ENCODE data around the gene CNTN1. TPM values are rescaled to one million over a fixed set of nuclear protein-coding genes. Genes with fewer than 3 reads are reported as not detected.

Gene CNTN1
- total RNA-seq, 2 experiments from 2014 or later: not detected

DNA sequence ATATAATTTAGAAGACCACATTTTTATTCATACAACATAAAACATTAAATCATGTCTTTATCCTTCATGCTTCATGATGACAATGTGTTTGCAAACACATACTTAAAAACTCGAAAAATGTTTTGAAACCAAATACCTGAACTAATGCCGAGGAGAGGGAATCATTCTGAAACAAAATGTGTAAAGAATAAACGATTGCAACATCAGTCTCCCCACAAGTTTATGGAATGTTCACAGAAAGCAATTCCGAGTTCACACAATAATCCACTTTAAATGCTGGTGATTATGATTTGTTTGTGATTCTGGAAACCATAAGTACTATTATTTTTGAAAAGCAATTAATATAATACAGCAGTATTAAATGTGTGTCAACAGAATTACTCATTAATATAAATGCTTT is 411.4 kb downstream of the CNTN1 start:
- DNase-seq: no peak
- Mint-ChIP-seq H3K9me3 (no peaks in the 10 kb centered on the region), H3K4me1 (ENCODE audit: low read depth) (no peaks in the 10 kb centered on the region), H3K27ac (no peak overlapping the region), H3K36me3 (ENCODE audit: low read depth) (no peaks in the 10 kb centered on the region), H3K4me3 (no peak overlapping the region), H3K27me3 (no peaks in the 10 kb centered on the region)
- no peak overlapping the region for H3K27ac ChIP-seq (ENCODE audit: low read depth in 1 of 2, low read length in 2 of 2)
- H3K9me3 ChIP-seq (ENCODE audit: control insufficient read depth in 1 of 2, insufficient read depth in 1 of 2, low read length in 2 of 2): no peaks in the 10 kb centered on the region
- no peaks in the 10 kb centered on the region for H3K36me3 ChIP-seq (ENCODE audit: insufficient read depth, low read length)
- CTCF ChIA-PET: no interaction called here
- no peak overlapping the region for H3K4me3 ChIP-seq (ENCODE audit: low read length)
- H3K27me3 ChIP-seq (ENCODE audit: control insufficient read depth in 1 of 2, insufficient read depth in 2 of 2, low read length in 2 of 2): no peaks in the 10 kb centered on the region
- TF ChIP-seq, protein P1, sequence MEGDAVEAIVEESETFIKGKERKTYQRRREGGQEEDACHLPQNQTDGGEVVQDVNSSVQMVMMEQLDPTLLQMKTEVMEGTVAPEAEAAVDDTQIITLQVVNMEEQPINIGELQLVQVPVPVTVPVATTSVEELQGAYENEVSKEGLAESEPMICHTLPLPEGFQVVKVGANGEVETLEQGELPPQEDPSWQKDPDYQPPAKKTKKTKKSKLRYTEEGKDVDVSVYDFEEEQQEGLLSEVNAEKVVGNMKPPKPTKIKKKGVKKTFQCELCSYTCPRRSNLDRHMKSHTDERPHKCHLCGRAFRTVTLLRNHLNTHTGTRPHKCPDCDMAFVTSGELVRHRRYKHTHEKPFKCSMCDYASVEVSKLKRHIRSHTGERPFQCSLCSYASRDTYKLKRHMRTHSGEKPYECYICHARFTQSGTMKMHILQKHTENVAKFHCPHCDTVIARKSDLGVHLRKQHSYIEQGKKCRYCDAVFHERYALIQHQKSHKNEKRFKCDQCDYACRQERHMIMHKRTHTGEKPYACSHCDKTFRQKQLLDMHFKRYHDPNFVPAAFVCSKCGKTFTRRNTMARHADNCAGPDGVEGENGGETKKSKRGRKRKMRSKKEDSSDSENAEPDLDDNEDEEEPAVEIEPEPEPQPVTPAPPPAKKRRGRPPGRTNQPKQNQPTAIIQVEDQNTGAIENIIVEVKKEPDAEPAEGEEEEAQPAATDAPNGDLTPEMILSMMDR (IDR thresholded peaks at IDR 0.05): no peak
- intact Hi-C loops (cut with DNase I, micrococcal nuclease): no loop called here
- POLR2A ChIA-PET: no interaction called here
- H3K4me1 ChIP-seq (ENCODE audit: insufficient read depth, low read length): no peaks in the 10 kb centered on the region
- ATAC-seq (ENCODE audit: poor library complexity): no peak

GRCh38 chr12:41106315-41106714 is 414.1 kb downstream of the CNTN1 start:
- intact Hi-C loops (cut with DNase I, micrococcal nuclease): no loop called here
- Mint-ChIP-seq H3K4me1 (ENCODE audit: low read depth) (no peaks in the 10 kb centered on the region), H3K27ac (no peak overlapping the region), H3K4me3 (no peak overlapping the region), H3K36me3 (ENCODE audit: low read depth) (no peaks in the 10 kb centered on the region), H3K9me3 (peaks cover 2% of the 10 kb centered on the region), H3K27me3 (no peaks in the 10 kb centered on the region)
- CTCF ChIA-PET: no interaction called here
- H3K27ac ChIP-seq (ENCODE audit: low read depth in 1 of 2, low read length in 2 of 2): no peak overlapping the region
- H3K4me1 ChIP-seq (ENCODE audit: insufficient read depth, low read length): no peaks in the 10 kb centered on the region
- POLR2A ChIA-PET: no interaction called here
- no peak overlapping the region for H3K4me3 ChIP-seq (ENCODE audit: low read length)
- DNase-seq (peak in 1 of 14 experiments; percentile 0), ATAC-seq (ENCODE audit: poor library complexity) (no peak)
- H3K27me3 ChIP-seq (ENCODE audit: control insufficient read depth in 1 of 2, insufficient read depth in 2 of 2, low read length in 2 of 2): no peaks in the 10 kb centered on the region
- no peaks in the 10 kb centered on the region for H3K9me3 ChIP-seq (ENCODE audit: control insufficient read depth in 1 of 2, insufficient read depth in 1 of 2, low read length in 2 of 2)
- TF ChIP-seq, protein P1 (IDR thresholded peaks at IDR 0.05): no peak
- H3K36me3 ChIP-seq (ENCODE audit: insufficient read depth, low read length): no peaks in the 10 kb centered on the region

GRCh38 chr12:41108032-41108431 is 415.8 kb downstream of the CNTN1 start:
- no peaks in the 10 kb centered on the region for H3K9me3 ChIP-seq (ENCODE audit: control insufficient read depth in 1 of 2, insufficient read depth in 1 of 2, low read length in 2 of 2)
- CTCF ChIA-PET: no interaction called here
- no peaks in the 10 kb centered on the region for H3K27me3 Mint-ChIP-seq
- peaks cover 2% of the 10 kb centered on the region for H3K9me3 Mint-ChIP-seq
- no peak overlapping the region for H3K27ac ChIP-seq (ENCODE audit: low read depth in 1 of 2, low read length in 2 of 2)
- H3K36me3 ChIP-seq (ENCODE audit: insufficient read depth, low read length): no peaks in the 10 kb centered on the region
- intact Hi-C loops (cut with DNase I, micrococcal nuclease): no loop called here
- H3K4me3 Mint-ChIP-seq: no peak overlapping the region
- TF ChIP-seq, protein P1 (IDR thresholded peaks at IDR 0.05): no peak
- no peak overlapping the region for H3K4me3 ChIP-seq (ENCODE audit: low read length)
- DNase-seq (no peak), ATAC-seq (ENCODE audit: poor library complexity) (no peak)
- no peaks in the 10 kb centered on the region for H3K4me1 Mint-ChIP-seq (ENCODE audit: low read depth)
- no peaks in the 10 kb centered on the region for H3K27me3 ChIP-seq (ENCODE audit: control insufficient read depth in 1 of 2, insufficient read depth in 2 of 2, low read length in 2 of 2)
- no peak overlapping the region for H3K27ac Mint-ChIP-seq
- H3K36me3 Mint-ChIP-seq (ENCODE audit: low read depth): no peaks in the 10 kb centered on the region
- H3K4me1 ChIP-seq (ENCODE audit: insufficient read depth, low read length): no peaks in the 10 kb centered on the region
- POLR2A ChIA-PET: no interaction called here
